Activated CD4-positive, alpha-beta T cell treated with anti-CD3 and anti-CD28 coated beads, Interleukin-2, amount 50 U/mL, for 4 hours (primary cell): ENCODE results near the gene TFPI.
"Not testable (repeated sequence)": the region's sequence is repeated elsewhere in the genome, so short reads cannot be mapped to it uniquely, and the experiment has no call there.

Source experiments
- DNase-seq, 2 experiments: peaks; one replicate each; pipeline ENCODE4 v3.0.0-alpha.2; 2020

The TFPI gene

DNA sequence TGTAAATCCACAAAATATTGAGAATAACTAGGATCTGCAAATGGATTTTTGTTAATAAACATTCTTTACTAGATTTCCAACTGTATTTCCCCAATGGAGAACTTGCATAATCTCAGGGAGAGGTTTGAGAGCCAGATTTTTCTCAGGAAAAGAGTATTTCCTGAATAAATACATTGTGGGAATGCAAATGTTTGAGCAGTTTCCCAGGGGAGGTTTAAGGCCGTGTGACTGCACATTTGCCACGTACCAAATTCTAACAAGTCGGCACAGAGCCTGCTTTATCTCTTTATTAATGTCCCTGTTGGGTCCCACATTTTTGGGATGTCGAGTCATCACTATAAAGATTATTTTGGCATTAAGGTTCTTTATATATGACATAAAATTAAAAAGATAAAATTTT lies 27.0 kb downstream of the TFPI start:
- no peak for DNase-seq

DNA sequence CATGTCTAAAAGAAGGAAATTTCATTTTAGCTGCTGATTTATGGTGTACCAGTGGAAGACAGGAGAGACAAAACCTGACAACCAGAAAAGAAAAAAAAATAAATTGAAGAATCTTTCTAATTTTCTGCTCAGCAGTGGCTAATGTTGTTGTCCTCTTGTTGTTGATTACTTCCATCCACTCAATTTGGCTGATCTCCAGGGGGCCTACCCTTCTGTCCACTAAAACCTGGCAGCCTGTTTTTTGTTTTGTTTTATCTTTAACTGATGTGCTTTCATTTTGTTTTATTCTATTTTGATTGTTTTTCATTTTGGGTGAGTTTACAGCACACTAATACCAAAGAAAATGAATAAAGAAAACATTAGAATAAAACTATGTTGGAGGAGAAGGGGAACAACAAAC lies 27.4 kb downstream of the TFPI start:
- DNase-seq = no peak

DNA sequence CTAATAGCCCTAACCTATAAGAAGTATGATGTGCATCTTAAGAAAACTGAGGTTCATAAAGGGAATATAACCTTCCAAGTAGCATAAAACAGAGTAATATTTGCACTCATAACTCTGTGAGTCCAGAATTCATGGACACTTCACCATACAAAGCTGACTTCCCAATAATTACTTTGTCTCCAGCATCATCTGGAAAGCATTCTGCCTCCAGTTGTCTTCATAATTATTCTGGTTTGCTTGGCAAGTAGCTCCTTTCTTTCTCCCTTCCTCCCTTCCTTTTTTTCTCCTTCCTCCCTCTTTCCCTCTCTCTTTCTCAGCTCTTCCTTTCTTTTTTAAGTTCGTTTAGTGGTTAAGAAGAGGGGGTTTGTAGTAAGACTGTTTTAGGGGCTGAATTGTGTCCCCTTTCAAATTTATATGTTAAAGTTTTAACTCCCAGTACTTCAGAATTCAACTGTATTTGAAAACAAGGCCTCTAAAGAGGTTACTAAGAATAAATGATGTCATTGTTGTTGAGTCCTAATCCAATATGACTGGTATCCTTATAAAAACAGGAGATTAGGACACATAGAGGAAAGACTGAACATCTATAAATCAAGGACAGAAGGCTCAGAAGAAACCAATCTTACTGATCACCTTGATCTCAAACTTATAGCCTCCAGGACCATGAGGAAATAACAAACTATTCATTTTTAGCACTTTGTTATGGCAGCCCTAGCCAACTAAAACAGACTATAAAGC lies 28.9 kb downstream of the TFPI start:
- DNase-seq = no peak

DNA sequence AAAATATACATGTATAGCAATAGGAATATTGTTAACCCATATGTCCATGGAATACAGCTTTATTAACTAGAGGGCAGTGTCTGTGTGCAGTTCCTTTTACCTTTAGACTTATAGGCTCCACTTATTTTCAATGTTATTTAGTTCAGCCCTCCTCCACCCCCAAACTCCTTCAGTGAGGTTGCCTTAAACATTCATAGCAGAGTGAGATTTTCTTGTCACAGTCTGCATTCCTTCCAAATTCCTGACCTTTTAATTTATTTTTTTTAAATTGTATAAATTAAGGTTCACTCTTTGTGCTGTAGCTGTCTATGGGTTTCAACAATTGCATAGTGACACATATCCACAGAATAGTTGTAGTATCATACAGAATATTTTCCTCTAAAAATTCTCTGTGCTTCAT lies 30.9 kb downstream of the TFPI start:
- no peak for DNase-seq

DNA sequence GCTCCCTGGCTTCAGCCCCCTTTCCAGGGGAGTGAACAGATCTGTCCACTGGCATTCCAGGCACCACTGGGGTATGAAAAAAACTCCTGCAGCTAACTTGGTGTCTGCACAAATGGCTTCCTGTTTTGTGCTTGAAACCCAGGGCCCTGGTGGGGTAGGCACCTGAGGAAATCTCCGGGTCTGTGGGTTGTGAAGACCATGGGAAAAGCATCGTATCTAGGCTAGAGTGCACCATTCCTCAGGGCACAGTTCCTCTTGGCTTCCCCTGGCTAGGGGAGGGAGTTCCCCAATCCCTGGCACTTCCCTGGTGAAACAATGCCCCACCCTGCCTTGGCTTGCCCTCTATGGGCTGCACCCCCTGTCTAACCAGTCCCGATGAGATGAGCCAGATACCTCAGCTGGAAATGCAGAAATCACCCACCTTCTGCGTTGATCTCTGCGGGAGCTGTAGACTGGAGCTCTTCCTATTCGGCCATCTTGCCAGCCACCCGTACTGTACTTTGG lies 34.1 kb downstream of the TFPI start:
- DNase-seq = no peak

DNA sequence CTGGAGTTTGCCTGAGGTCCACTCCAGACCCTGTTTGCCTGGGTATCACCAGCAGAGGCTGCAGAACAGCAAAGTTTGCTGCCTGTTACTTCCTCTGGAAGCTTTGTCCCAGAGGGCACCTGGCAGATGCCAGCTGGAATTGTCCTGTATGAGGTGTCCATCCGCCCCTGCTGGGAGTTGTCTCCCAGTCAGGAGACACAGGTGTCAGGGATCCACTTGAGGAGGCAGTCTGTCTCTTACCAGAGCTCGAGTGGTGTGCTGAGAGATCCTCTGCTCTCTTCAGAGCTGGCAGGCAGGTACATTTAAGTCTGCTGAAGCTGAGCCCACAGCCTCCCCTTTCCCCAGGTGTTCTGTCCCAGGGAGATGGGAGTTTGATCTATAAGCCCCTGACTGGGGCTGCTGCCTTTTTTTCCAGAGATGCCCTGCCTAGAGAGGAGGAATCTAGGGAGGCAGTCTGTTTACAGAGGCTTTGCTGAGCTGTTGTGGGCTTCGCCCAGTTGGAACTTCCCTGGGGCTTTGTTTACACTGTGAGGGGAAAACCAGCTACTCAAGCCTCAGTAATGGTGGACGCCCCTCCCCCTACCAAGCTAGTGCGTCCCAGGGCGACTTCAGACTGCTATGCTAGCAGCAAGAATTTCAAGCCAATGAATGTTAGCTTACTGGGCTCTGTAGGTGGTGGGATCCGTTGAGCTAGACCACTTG lies 34.7 kb downstream of the TFPI start:
- DNase-seq = no peak

DNA sequence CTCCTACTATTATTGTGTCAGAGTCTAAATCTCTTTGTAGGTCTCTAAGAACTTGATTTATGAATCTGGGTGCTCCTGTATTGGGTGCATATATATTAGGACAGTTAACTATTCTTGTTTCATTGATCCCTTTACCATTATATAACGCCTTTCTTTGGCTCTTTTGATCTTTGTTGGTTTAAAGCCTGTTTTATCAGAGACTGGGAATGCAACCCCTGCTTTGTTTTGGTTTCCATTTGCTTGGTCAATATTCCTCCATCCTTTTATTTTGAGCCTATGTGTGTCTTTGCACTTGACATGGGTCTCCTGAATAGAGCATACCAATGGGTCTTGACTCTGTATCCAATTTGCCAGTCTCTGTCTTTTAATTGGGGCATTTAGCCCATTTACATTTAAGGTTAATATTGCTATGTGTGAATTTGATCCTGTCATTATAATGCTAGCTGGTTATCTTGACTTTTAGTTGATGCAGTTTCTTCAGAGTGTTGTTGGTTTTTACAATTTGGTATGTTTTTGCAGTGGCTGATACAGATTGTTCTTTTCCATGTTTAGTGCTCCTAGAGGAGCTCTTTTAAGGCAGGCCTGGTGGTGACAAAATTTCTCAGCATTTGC lies 36.4 kb downstream of the TFPI start:
- DNase-seq = not testable (repeated sequence)

DNA sequence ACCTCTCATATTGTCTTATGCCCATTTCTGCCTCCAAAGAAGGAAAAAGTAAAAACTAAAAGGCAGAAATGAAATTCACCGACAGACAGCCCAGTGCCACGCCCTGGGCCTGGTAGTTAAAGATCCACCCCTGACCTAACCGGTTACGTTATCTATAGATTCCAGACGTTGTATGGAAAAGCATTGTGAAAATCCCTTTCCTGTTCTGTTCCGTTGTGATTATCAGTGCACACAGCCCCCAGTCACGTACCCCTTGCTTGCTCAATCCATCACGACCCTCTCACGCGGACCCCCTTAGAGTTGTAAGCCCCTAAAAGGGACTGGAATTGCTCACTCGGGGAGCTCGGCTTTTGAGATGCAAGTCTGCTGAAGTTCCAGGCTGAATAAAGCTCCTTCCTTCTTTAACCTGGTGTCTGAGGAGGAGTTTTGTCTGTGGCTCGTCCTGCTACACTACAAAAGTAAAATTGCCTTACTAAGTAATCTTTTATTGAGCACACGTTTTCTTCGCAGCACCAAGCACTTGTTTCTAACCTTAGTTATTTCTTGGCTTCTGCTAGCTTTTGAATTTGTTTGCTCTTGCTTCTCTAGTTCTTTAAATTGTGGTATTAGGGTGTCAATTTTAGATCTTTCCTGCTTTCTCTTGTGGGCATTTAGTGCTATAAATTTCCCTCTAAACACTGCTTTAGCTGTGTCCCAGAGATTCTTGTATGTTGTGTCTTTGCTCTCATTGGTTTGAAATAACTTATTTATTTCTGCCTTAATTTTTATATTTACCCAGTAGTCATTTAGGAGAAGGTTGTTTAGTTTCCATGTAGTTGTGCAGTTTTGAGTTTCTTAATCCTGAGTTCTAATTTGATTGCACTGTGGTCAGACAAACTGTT lies 37.4 kb downstream of the TFPI start:
- DNase-seq = not testable (repeated sequence)

DNA sequence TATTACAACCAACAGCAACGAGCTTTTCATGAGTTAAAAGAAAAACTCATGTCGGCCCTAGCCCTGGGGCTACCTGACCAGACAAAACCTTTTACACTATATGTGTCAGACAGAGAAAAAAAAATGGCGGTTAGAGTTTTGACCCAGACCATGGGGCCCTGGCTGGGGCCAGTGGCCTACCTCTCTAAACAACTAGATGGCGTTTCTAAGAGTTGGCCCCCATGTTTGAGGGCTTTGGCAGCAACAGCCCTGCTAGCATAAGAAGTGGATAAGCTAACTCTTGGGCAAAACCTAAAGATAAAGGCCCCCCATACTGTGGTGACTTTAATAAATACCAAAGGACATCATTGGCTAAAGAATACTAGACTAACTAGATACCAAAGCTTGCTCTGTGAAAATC lies 39.3 kb downstream of the TFPI start:
- no peak for DNase-seq

DNA sequence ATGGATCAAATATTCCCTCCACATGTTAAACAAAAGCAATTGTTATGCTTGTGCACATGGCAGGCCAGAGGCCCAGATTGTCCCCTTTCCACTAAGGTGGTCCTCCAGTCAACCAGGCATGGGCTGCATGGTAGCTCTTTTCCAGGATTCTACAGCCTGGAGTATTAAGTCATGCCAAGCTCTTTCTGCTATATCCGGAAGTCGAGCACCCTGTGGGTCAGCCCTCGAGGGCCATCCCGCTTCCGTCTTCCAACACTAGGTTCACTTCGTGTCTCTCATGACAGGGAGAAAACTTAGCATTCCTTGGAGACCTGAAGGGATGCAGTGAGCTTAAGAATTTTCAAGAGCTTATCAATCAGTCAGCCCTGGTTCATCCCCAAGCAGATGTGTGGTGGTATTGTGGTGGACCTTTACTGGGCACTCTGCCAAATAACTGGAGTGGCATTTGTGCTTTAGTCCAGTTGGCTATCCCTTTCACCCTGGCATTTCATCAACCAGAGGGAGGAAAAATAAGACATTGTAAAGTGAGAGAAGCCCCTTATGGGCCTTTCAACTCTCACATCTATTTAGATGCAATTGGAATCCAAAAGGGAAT lies 39.9 kb downstream of the TFPI start:
- DNase-seq = not testable (repeated sequence)

DNA sequence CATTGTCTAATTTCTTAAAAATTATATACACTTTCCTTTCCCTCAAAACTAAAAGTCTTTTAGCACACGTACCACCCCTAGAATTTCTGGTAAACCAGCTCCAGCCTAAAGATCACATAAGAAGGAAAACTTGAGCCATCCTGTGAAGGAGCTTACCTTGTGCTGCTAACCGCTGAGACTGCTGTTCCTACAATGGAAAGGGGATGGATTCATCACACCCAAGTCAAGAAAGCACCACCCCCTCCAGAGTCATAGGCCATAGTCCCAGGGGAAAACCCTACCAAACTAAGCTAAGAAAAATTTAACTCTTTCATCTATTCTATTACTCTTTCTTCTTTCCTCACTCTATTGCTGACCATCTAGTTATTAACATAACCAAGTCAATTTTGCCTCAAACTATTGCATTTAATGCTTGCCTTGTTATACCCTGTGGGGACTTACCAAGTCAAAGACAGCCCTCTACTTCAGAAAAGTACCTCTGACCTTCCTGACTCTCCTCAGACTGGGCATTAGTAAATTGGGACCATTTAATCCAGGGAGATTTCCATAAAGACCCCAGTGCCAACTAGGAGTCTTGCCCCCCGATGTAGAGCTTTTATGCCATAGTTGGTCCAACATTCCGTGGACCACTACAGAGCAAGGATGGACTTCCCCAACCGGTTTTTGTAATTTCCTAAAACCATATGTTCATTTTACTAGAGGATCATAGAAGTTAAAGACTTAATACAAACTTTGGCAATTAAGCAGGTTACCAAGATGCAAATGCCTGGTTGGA lies 40.6 kb downstream of the TFPI start:
- DNase-seq = not testable (repeated sequence)

DNA sequence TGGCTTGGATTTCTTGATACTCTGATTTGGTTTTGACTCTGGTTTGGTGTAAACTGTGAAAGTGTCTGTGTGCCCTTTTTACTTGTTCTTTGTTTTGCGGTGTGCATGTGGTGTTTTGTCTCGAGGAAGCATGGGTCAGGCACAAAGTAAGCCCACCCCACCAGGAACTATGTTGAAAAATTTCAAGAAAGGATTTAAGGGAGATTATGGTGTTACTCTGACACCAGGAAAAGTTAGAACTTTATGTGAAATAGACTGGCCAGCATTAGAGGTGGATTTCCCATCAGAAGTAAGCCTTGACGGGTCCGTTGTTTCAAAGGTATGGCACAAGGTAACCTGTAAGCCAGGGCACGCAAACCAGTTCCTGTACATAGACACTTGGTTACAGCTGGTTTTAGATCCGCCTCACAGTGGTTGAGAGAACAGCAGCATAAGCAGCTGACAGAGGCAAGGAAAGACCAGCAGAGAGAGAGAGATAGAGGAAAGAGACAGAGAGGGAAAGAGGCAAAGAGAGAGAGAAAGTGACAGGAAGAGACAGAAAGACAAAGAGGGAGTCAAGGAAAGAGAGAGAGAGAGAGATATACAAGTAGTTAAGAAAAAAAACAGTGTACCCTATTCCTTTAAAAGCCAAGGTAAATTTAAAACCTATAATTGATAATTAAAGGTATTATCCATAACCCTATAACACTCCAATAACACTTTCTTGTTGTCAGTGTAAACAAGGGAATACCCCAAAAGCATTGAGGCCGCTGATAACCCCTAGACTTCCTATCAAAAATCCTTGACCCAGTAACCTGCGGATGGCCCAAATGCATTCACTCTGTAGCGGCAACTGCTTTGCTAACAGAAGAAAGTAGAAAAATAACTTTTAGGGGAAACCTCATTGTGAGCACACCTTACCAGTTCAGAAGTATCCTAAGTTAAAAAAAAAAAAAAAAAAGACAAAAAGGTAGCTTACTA lies 42.6 kb downstream of the TFPI start:
- no peak for DNase-seq

DNA sequence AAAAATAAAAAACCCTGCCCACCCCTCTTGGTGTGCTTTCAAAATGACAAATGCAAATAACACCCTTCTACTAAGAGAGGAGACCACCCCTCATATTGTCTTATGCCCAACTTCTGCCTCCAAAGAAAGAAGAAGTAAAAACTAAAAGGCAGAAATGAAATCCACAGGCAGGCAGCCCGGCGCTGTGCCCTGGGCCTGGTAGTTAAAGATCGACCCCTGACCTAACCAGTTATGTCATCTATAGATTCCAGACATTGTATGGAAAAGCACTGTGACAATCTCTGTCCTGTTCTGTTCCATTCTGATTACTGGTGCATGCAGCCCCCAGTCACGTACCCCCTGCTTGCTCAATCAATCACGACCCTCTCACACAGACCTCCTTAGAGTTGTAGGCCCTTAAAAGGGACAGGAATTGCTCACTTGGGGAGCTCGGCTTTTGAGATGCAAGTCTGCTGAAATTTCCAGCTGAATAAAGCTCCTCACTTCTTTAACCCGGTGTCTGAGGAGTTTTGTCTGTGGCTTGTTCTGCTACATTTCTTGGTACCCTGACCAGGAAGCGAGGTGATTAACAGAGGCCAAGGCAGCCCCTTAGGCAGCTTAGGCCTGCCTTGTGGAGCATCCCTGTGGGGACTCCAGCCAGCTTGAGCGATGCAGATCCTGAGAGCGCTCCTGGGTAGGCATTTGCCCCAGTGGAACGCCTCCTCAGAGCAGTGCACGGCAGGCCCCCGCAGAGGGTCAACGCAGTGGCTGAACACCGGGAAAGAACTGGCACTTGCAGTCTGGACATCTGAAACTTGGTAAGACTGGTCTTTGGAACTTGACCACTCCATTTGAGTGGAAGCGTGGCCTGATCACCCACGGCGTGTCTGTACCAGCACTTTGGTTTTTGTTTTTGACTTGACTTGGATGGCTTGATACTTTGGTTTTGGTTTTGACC lies 43.5 kb downstream of the TFPI start:
- not testable (repeated sequence) for DNase-seq

DNA sequence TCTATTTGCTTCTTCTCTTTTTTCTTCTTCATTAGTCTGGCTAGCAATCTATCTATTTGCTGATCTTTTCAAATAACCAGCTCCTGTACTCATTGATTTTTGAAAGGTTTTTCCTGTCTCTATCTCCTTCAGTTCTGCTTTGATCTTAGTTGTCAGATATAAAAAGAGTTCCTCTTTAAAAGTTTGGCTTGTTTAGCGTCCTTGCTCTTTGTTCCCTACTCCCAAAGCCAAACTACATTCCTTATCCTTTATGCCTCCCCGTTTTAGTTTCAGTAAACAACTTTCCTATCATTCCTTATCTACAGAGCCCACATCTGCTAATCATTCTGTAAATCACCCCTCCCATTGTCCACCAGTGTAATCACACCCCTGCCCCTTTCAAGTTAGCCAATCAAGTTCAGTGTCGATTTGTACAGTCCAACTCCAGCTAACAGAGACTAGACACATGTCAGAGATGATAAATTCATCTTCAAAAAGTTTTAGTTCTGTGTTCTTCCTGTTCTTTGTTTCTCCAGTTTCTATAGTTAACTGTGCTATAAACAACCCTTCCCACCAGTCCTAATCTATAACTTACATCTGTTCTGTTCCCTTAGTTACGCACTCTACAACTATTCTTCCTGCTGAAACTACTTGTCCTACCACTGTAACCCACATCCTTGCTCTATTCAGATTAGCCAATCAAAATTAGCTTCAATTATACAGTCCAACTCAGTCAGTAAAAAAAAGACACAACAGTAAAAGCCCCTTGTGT lies 44.4 kb downstream of the TFPI start:
- no peak for DNase-seq

DNA sequence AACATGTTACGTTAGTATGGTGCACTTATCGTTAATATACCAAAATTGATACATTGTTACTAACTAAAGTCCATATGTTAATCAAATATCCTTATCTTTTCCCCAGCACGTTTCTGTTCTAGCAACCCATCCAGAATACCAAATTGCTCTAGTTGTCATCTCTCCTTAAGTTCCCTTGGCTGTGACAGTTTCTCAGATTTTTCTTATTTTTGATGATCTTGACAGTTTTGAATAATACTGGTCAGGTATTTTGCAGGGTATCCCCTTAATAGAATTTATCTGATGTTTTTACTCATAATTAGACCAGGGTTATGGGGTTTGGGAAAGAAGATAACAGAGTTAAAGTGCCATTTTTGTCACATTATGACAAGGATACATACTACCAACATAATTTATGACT lies 47.8 kb downstream of the TFPI start:
- no peak for DNase-seq

DNA sequence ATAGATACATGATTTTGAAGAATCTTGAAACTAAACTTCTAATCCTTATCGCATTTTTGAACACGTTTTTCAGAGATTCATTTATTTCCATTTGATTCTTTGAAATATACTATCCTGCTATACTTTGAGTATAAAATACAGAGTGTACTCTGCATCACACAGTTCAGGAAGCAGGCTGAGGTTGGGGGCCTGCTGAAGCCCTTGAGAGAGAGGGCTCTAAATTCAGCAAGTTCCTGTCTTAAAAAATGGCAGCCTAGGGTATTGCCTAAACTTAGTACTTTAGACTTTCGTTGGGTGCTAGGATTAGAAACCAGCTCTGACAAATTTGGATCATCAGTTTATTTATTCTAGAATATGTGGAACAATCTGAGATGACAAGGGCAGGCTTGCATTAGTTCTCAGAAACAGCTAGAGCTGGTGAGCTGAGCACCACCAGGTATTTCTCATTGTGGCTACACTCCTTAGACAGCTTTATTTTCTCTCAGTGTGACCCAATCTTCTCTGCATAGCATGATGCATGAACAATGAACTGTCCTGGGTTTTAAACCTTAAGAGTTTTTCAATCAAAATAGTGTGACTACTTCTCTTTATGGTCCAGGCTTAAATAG lies 49.1 kb downstream of the TFPI start:
- no peak for DNase-seq

DNA sequence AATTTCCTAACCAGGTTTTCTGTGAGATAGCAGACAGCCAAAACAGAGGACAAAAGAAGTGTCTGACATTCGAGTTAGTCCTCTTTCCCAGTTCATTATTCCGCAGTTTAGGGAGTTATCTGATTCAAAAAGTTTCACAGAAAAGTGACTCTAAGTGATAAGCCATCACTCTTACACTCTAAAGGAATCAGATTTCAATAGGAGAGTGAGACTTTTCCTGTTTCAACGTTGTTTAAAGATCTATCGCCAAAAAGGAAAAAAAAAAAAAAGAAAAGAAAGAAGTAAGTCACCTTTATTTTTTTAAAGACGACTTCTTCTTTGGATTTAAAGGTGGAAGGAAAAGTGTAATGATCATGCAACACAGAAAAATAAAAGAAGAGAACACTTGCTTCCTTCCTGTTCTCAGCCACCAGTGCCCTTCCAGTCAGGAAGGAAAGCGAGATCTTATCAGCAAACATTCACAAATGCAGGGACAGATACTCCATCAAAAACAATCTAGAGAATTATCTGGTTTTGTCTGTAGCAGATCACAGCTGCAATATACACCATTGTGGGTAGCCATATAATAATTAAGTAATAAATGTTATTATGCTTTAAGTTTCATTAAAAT lies 49.8 kb downstream of the TFPI start:
- DNase-seq = no peak

DNA sequence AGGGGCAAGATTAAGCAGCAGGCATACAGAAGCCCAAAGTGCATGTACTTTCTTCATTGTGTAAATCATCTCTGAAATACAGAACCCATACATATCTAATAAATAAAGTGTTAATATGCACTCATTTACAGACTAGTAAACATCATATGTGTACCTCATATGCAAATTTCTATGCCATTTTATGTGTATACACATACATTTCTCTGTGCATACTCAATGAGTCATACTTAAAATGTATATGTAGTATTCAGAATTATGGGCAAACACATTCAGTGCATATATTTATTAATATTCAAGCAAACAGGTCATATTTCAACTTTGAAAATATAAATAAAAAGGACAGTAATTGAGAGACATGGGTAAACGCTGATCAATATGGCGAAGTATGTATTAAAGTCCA lies 50.5 kb downstream of the TFPI start:
- no peak for DNase-seq
